Transverse colon (tissue), 4 donors: ENCODE measurements around the gene ARMC5. TPM values are rescaled to one million over a fixed set of nuclear protein-coding genes. Genes with fewer than 3 reads are reported as not detected.
A peak's percentile ranks its signal among the peaks of the same experiment; 100 is the strongest.
"Not testable (repeated sequence)": the region's sequence is repeated elsewhere in the genome, so short reads cannot be mapped to it uniquely, and the experiment has no call there.

ENCODE experiments used
- DNase-seq: peaks from one replicate; pipeline ENCODE4 v3.0.0-alpha.2; 2019
- H3K27ac ChIP-seq, 4 donors: fragments of 200-600 bp; sonication (generic); 2 replicates each; pipeline ENCODE4 v1.5.1; 2016 to 2018; ENCODE audit warnings: inconsistent platforms in 4 of 4
- H3K27me3 ChIP-seq: fragments of 200-600 bp; sonication (generic); 2 replicates; pipeline ENCODE4 v1.5.1; 2017; ENCODE audit warnings: inconsistent platforms
- H3K36me3 ChIP-seq, 4 donors: fragments of 200-600 bp; sonication (generic); 2 replicates each; pipeline ENCODE4 v1.5.1; 2017 to 2019; ENCODE audit warnings: inconsistent platforms in 4 of 4
- H3K4me1 ChIP-seq, 4 donors: fragments of 200-600 bp; sonication (generic); 2 replicates each; pipeline ENCODE4 v1.5.1; 2017 to 2020; ENCODE audit warnings: inconsistent platforms in 4 of 4
- H3K4me3 ChIP-seq, 4 donors: fragments of 200-600 bp; sonication (generic); 1 replicate in 1 of 4; 2 replicates in 3 of 4; pipeline versions ENCODE4 v1.5.1 to v1.6.1; 2017 to 2019; ENCODE audit warnings: inconsistent platforms in 4 of 4
- H3K9me3 ChIP-seq, 2 donors: fragments of 200-600 bp; sonication (generic); 2 replicates each; pipeline ENCODE4 v1.5.1; 2017 to 2019; ENCODE audit warnings: inconsistent platforms in 2 of 2
- EP300 ChIP-seq: sonication (generic); formaldehyde crosslinking; IDR thresholded peaks from one replicate; pipeline ENCODE4 v1.6.1; 2017; ENCODE audit warnings: antibody characterized with exemption, low read depth
- POLR2A ChIP-seq: fragments of 450-650 bp; IDR thresholded peaks from one replicate; pipeline ENCODE4 v1.6.1; 2016; ENCODE audit warnings: antibody characterized with exemption, mild to moderate bottlenecking, moderate library complexity
- POLR2AphosphoS5 ChIP-seq, 3 donors: sonication (generic); formaldehyde crosslinking; IDR thresholded peaks; one replicate each; pipeline ENCODE4 v1.6.1; 2016; ENCODE audit warnings: antibody characterized with exemption in 3 of 3
- WGBS, 2 donors: methylation state at CpG; one replicate each; pipeline ENCODE4 v1.1.5; 2018; ENCODE audit warnings: low coverage in 1 of 2; 5-methylcytosine and 5-hydroxymethylcytosine counted together
- in situ Hi-C, 4 donors: fragments of 200-750 bp; cut with MboI; loops; one replicate each; pipeline versions ENCODE4 v1.15.0 to v1.15.1; 2017; ENCODE audit warnings: low sequenced_read_pairs in 3 of 4, low pct_ligation_motif_present in 1 of 4, low pct_unique_long_range_greater_than_20kb in 1 of 4
- intact Hi-C: fragments of 100-400 bp; cut with DNase I; formaldehyde crosslinking; loops from one replicate; pipeline ENCODE4 v1.15.1; 2023; ENCODE audit warnings: low total_unique reads
- total RNA-seq, 4 donors: library from RNA; depleted of rRNA; stranded (reverse); fragments of >200 nt; gene quantifications; one replicate each; pipeline ENCODE4 v1.1.0, GENCODE V29; 2016
- TF ChIP-seq, protein P1 (sequence below), 5 experiments: fragments of 200-600 bp in 3 of 5; fragments of 450-650 bp in 2 of 5; sonication (generic) in 3 of 5; IDR thresholded peaks; 1 replicate in 2 of 5; 2 replicates in 3 of 5; pipeline ENCODE4 v1.5.1; 2016 to 2017; ENCODE audit warnings: antibody characterized with exemption in 5 of 5, inconsistent platforms in 3 of 5, mild to moderate bottlenecking in 2 of 5, moderate library complexity in 1 of 5

Gene ARMC5
- total RNA-seq, 4 donors from 2014 or later, result 3.2 to 17.6 (median 8.4) TPM

DNA sequence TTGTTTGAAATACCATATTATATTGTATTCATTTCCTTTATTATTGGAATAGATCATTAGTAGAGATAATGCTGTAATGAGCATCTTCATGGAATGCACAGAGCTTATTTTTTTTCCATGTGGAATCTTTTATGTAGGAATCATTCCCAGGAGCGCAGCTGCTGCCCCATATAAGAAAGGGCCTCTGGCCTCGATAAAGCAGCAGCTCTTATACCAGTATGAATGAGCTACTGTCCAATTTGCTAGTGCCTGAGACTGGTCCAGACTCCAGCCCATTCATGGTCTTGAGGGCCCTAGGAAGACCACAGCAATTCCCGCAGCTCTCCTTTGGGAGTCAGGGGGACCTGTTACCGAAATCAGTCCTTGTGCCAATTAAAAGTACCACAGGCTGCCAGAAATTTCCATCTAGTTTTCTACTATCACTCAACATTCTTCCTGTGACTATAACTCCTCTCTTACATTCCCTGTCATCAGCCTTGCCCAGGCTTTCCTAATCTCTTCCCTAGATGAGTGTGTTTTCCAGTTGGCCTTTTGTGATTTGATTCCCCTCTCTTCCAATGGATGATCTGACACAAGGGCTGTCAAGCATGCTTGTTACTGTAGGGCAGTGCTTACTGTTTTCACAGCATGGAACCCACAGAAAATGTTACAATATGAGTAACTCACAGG lies 18.7 kb upstream of the ARMC5 start:
- no peak for DNase-seq
- intact Hi-C loops, result loop anchor here (10.0 kb wide), 1 partner anchor 256 kb away; the partner anchor contains the start of gene FUS
- Histone ChIP-seq H3K4me3 (no peak overlapping the region), H3K36me3 (no peaks in the 10 kb centered on the region), H3K27ac (no peak overlapping the region), H3K4me1 (peaks cover 0 to 11% (median 4%) of the 10 kb centered on the region in 4 donors), H3K9me3 (no peaks in the 10 kb centered on the region), H3K27me3 (no peaks in the 10 kb centered on the region)
- in situ Hi-C loops, result loop anchor here (10.0 to 25.0 kb wide), 4 partner anchors 246 to 453 kb away; partner anchors contain the start of genes HSD3B7 (in 2 of the 4) and FUS (in 1 of the 4)
- 71 to 79% methylated on average over 4 of the region's 4 CpGs for WGBS, 2 donors
- TF ChIP-seq EP300 (no peak), POLR2A (no peak), POLR2AphosphoS5 (IDR thresholded peaks at IDR 0.05) (no peak)
- TF ChIP-seq, protein P1, sequence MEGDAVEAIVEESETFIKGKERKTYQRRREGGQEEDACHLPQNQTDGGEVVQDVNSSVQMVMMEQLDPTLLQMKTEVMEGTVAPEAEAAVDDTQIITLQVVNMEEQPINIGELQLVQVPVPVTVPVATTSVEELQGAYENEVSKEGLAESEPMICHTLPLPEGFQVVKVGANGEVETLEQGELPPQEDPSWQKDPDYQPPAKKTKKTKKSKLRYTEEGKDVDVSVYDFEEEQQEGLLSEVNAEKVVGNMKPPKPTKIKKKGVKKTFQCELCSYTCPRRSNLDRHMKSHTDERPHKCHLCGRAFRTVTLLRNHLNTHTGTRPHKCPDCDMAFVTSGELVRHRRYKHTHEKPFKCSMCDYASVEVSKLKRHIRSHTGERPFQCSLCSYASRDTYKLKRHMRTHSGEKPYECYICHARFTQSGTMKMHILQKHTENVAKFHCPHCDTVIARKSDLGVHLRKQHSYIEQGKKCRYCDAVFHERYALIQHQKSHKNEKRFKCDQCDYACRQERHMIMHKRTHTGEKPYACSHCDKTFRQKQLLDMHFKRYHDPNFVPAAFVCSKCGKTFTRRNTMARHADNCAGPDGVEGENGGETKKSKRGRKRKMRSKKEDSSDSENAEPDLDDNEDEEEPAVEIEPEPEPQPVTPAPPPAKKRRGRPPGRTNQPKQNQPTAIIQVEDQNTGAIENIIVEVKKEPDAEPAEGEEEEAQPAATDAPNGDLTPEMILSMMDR (IDR thresholded peaks at IDR 0.05), result no peak

DNA sequence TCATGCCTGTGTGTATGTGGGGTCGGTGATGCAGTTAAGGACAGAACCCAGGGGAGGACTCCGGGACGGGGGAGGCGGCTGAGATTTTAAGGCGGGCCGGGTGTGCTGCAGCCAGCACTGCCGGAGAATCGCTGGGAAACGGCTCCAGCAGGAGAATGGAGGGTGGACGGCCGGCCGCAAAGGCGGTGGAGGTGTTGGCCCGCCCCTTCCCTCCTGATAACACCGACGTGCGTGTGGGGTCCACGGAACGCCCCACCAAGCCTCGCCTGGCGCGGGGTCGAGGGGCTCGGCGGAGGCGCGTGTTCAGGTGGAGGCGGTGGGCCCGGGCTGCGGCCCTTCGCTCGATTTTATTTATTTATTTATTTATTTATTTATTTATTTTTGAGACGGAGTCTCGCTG lies 17.3 kb upstream of the ARMC5 start:
- H3K9me3 ChIP-seq, result no peaks in the 10 kb centered on the region
- no peaks in the 10 kb centered on the region for H3K36me3 ChIP-seq
- no peak for DNase-seq
- TF ChIP-seq POLR2A (no peak), POLR2AphosphoS5 (IDR thresholded peaks at IDR 0.05) (no peak)
- in situ Hi-C loops, result loop anchor here (10.0 to 25.0 kb wide), 4 partner anchors 247 to 455 kb away; partner anchors contain the start of genes HSD3B7 (in 2 of the 4) and FUS (in 1 of the 4)
- H3K4me1 ChIP-seq, result peaks cover 0 to 11% (median 4%) of the 10 kb centered on the region in 4 donors
- intact Hi-C loops, result loop anchor here (10.0 kb wide), 1 partner anchor 257 kb away; the partner anchor contains the start of gene FUS
- H3K27ac ChIP-seq, result peak overlapping the region in 3 of 4 donors; percentile 83 to 93 (median 88)
- 86% methylated on average over 34 of the region's 34 CpGs; no CpG with 5 or more reads in 1 of the 2 donors for WGBS, 2 donors
- peak overlapping the region in 3 of 4 donors; percentile 50 to 65 (median 59) for H3K4me3 ChIP-seq
- H3K27me3 ChIP-seq, result no peaks in the 10 kb centered on the region

DNA sequence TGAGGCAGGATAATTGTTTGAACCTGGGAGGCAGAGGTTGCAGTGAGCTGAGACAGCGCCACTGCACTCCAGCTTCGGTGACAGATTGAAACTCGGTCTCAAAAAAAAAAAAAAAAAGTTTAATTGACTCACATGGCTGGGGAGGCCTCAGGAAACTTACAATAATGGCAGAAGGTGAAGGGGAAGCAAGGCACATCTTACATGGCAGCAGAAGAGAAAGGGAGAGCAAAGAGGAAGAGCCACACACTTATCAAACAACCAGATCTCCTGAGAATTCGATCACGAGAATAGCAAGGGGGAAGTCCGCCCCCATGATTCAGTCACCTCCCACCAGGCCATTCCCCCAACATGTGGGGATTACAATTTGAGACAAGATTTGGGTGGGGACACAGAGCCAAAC lies 13.4 kb upstream of the ARMC5 start:
- not testable (repeated sequence) for H3K9me3 ChIP-seq, H3K36me3 ChIP-seq, H3K27ac ChIP-seq, H3K4me3 ChIP-seq, DNase-seq, H3K27me3 ChIP-seq
- WGBS, 2 donors, result 57 to 81% methylated on average over 3 to 6 of the region's 6 CpGs
- in situ Hi-C loops, result loop anchor here (10.0 to 25.0 kb wide), 4 partner anchors 251 to 459 kb away; partner anchors contain the start of genes HSD3B7 (in 2 of the 4) and FUS (in 1 of the 4)
- intact Hi-C loops, result loop anchor here (10.0 kb wide), 1 partner anchor 261 kb away; the partner anchor contains the start of gene FUS
- H3K4me1 ChIP-seq, result peaks cover 0 to 11% (median 4%) of the 10 kb centered on the region in 4 donors

DNA sequence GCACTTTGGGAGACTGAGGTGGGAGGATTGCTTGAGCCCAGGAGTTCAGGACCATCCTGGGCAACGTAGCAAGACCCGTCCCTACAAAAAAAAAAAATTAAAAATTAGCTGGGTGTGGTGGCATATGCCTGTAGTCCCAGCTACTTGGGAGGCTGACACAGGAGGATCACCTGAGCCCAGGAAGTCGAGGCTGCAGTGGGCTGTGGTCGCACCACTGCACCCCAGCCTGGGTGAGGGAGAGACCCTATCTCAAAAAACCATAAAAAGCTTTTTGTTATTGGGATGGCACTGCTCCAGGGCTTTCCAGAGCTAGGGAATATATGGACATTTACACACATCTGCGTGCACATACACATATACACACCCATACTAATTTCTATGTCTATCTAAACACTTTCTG lies 8.1 kb upstream of the ARMC5 start:
- WGBS, 2 donors, result 60 to 82% methylated on average over 1 to 5 of the region's 5 CpGs
- H3K9me3 ChIP-seq, result no peaks in the 10 kb centered on the region
- no peaks in the 10 kb centered on the region for H3K27me3 ChIP-seq
- peak overlapping the region in 2 of 4 donors; percentile 56 to 73 for H3K27ac ChIP-seq
- TF ChIP-seq EP300 (no peak), POLR2AphosphoS5 (IDR thresholded peaks at IDR 0.05) (no peak), POLR2A (no peak)
- TF ChIP-seq, protein P1 (IDR thresholded peaks at IDR 0.05), result no peak
- intact Hi-C loops (no loop called here), in situ Hi-C loops (loop anchor here in 2 of 4 donors (25.0 kb wide), 2 partner anchors 436 to 464 kb away; partner anchors contain the start of gene HSD3B7 (in 1 of the 2))
- H3K4me3 ChIP-seq, result no peak overlapping the region
- H3K36me3 ChIP-seq, result no peaks in the 10 kb centered on the region
- peaks cover 23 to 50% (median 40%) of the 10 kb centered on the region in 4 donors for H3K4me1 ChIP-seq
- no peak for DNase-seq
